ENCODE measurements around the gene LRCOL1.

Gene LRCOL1

GRCh38 chr12:132619386-132620112 is 9.2 kb upstream of the LRCOL1 start:
- no peak for DNase-seq (ENCODE audit: low read depth in 1 of 2, low spot score in 1 of 2)

- DNase-seq (ENCODE audit: low read depth in 1 of 2, low spot score in 1 of 2): no peak
Observed at GRCh38 chr12:132619071-132619385, 8.6 kb upstream of the LRCOL1 start.

GRCh38 chr12:132618683-132619043 is 8.3 kb upstream of the LRCOL1 start, which contains the start of gene P2RX2:
TSS of gene P2RX2 (plus strand) at chr12:132618776. CDS start at chr12:132618817, 41 bp downstream.
- no peak for DNase-seq (ENCODE audit: low read depth in 1 of 2, low spot score in 1 of 2)

- DNase-seq (ENCODE audit: low read depth in 1 of 2, low spot score in 1 of 2): no peak
Observed at GRCh38 chr12:132617822-132618682, 7.7 kb upstream of the LRCOL1 start.

GRCh38 chr12:132617135-132617701 is 6.8 kb upstream of the LRCOL1 start:
- no peak for DNase-seq (ENCODE audit: low read depth in 1 of 2, low spot score in 1 of 2)

GRCh38 chr12:132615579-132616038 is 5.2 kb upstream of the LRCOL1 start:
- no peak for DNase-seq (ENCODE audit: low read depth in 1 of 2, low spot score in 1 of 2)

- peak; percentile 60 to 78 for DNase-seq (ENCODE audit: low read depth in 1 of 2, low spot score in 1 of 2)
Observed at GRCh38 chr12:132614861-132615578, 4.6 kb upstream of the LRCOL1 start.

GRCh38 chr12:132614029-132614428 is 3.6 kb upstream of the LRCOL1 start:
- DNase-seq (ENCODE audit: low read depth in 1 of 2, low spot score in 1 of 2): no peak

GRCh38 chr12:132611620-132612019 is 1.2 kb upstream of the LRCOL1 start:
- DNase-seq (ENCODE audit: low read depth in 1 of 2, low spot score in 1 of 2): no peak

GRCh38 chr12:132610866-132611602 is 652 bp upstream of the LRCOL1 start:
- no peak for DNase-seq (ENCODE audit: low read depth in 1 of 2, low spot score in 1 of 2)

GRCh38 chr12:132608231-132609171 is 1.9 kb downstream of the LRCOL1 start:
- DNase-seq (ENCODE audit: low read depth in 1 of 2, low spot score in 1 of 2): no peak

- DNase-seq (ENCODE audit: low read depth in 1 of 2, low spot score in 1 of 2): no peak
Observed at GRCh38 chr12:132606927-132607326, 3.5 kb downstream of the LRCOL1 start.

GRCh38 chr12:132606466-132606865 is 3.9 kb downstream of the LRCOL1 start:
- no peak for DNase-seq (ENCODE audit: low read depth in 1 of 2, low spot score in 1 of 2)

GRCh38 chr12:132605892-132606291 is 4.5 kb downstream of the LRCOL1 start:
- DNase-seq (ENCODE audit: low read depth in 1 of 2, low spot score in 1 of 2): no peak

GRCh38 chr12:132604668-132605441 is 5.5 kb downstream of the LRCOL1 start:
- no peak for DNase-seq (ENCODE audit: low read depth in 1 of 2, low spot score in 1 of 2)

GRCh38 chr12:132604151-132604618 is 6.2 kb downstream of the LRCOL1 start:
- DNase-seq (ENCODE audit: low read depth in 1 of 2, low spot score in 1 of 2): no peak

GRCh38 chr12:132603240-132604150 is 6.9 kb downstream of the LRCOL1 start:
- no peak for DNase-seq (ENCODE audit: low read depth in 1 of 2, low spot score in 1 of 2)
